RCC 7860 (cell line): ENCODE results near the gene MYO3B.
A peak's percentile ranks its signal among the peaks of the same experiment; 100 is the strongest.
"Not testable (repeated sequence)": the region's sequence is repeated elsewhere in the genome, so short reads cannot be mapped to it uniquely, and the experiment has no call there.

Experiments
- DNase-seq: peaks from one replicate; pipeline ENCODE4 v3.0.0-alpha.2; 2015; ENCODE audit warnings: low spot score
- FAIRE-seq: peaks from 2 replicates; lab custom pipeline; 2012; peaks lifted over from hg19 to GRCh38; lab: Jason Lieb, UNC

Gene MYO3B

GRCh38 chr2:170462433-170463205 is 284.7 kb downstream of the MYO3B start:
- DNase-seq (no peak), FAIRE-seq (no peak)

GRCh38 chr2:170463206-170463537 is 285.2 kb downstream of the MYO3B start:
- no peak for FAIRE-seq
- DNase-seq: no peak

GRCh38 chr2:170464268-170464667 is 286.3 kb downstream of the MYO3B start:
- DNase-seq (no peak), FAIRE-seq (no peak)

GRCh38 chr2:170465241-170465640 is 287.3 kb downstream of the MYO3B start:
- no peak for FAIRE-seq

GRCh38 chr2:170466632-170467031 is 288.7 kb downstream of the MYO3B start:
- DNase-seq (no peak), FAIRE-seq (no peak)

More at GRCh38 chr2:170465241-170465640, 287.3 kb downstream of the MYO3B start:
- no peak for DNase-seq

- FAIRE-seq: no peak
- DNase-seq: no peak
These were observed 289.8 kb downstream of the MYO3B start for GRCh38 chr2:170467568-170468422.

- DNase-seq: no peak
- no peak for FAIRE-seq
These were observed 290.6 kb downstream of the MYO3B start for GRCh38 chr2:170468557-170468956.

- not testable (repeated sequence) for DNase-seq, FAIRE-seq
These were observed 294.6 kb downstream of the MYO3B start for GRCh38 chr2:170472498-170472897.

GRCh38 chr2:170475878-170476277 is 297.9 kb downstream of the MYO3B start:
- DNase-seq (no peak), FAIRE-seq (no peak)

- FAIRE-seq (no peak), DNase-seq (no peak)
These were observed 299.7 kb downstream of the MYO3B start for GRCh38 chr2:170477630-170478029.

- no peak for FAIRE-seq
- no peak for DNase-seq
These were observed 303.3 kb downstream of the MYO3B start for GRCh38 chr2:170481201-170481600.

- DNase-seq: no peak
- no peak for FAIRE-seq
These were observed 306.6 kb downstream of the MYO3B start for GRCh38 chr2:170484552-170484951.

GRCh38 chr2:170485254-170486026 is 307.5 kb downstream of the MYO3B start:
- FAIRE-seq (no peak), DNase-seq (no peak)

- FAIRE-seq: no peak
- DNase-seq: no peak
These were observed 308.8 kb downstream of the MYO3B start for GRCh38 chr2:170486730-170487129.

- DNase-seq: no peak
- no peak for FAIRE-seq
These were observed 310.9 kb downstream of the MYO3B start for GRCh38 chr2:170488807-170489206.

- FAIRE-seq (no peak), DNase-seq (no peak)
These were observed 314.1 kb downstream of the MYO3B start for GRCh38 chr2:170492010-170492409.

- DNase-seq (peak; percentile 58), FAIRE-seq (no peak)
These were observed 315.6 kb downstream of the MYO3B start for GRCh38 chr2:170493426-170494097.

GRCh38 chr2:170495896-170496295 is 317.9 kb downstream of the MYO3B start:
- DNase-seq (no peak), FAIRE-seq (no peak)

GRCh38 chr2:170498619-170499018 is 320.7 kb downstream of the MYO3B start:
- no peak for FAIRE-seq
- no peak for DNase-seq

- FAIRE-seq (no peak), DNase-seq (no peak)
These were observed 322.2 kb downstream of the MYO3B start for GRCh38 chr2:170500104-170500503.

- FAIRE-seq (no peak), DNase-seq (no peak)
These were observed 322.8 kb downstream of the MYO3B start for GRCh38 chr2:170500770-170501169.
